Osteoblast (primary cell): ENCODE results near the gene SCD5. TPM values are rescaled to one million over a fixed set of nuclear protein-coding genes. Genes with fewer than 3 reads are reported as not detected.

Experiments used
- DNase-seq: peaks from one replicate; pipeline ENCODE4 v3.0.0; 2011; ENCODE audit warnings: low spot score, mixed read lengths; ENCODE audit not compliant: insufficient read length; ENCODE audit errors: missing footprints
- H2AFZ ChIP-seq: 2 replicates; pipeline ENCODE4 v1.6.0; 2011; ENCODE audit warnings: mild to moderate bottlenecking, low read length
- H3K27ac ChIP-seq: 2 replicates; pipeline ENCODE4 v1.5.1; 2011; ENCODE audit warnings: mild to moderate bottlenecking, low read depth, low read length, moderate library complexity
- H3K27me3 ChIP-seq: 2 replicates; pipeline ENCODE4 v1.6.0; 2012; ENCODE audit warnings: mild to moderate bottlenecking, control low read depth, inconsistent platforms, low read length, moderate library complexity; ENCODE audit not compliant: insufficient read depth
- H3K36me3 ChIP-seq: 2 replicates; pipeline ENCODE4 v1.5.1; 2011; ENCODE audit warnings: mild to moderate bottlenecking, low read length, control low read depth, moderate library complexity; ENCODE audit not compliant: insufficient read depth
- H3K4me1 ChIP-seq: 2 replicates; pipeline ENCODE4 v1.5.1; 2011; ENCODE audit warnings: mild to moderate bottlenecking, low read length, control low read depth, moderate library complexity; ENCODE audit not compliant: insufficient read depth
- H3K4me2 ChIP-seq: 2 replicates; pipeline ENCODE4 v1.6.0; 2011; ENCODE audit warnings: mild to moderate bottlenecking, low read length; ENCODE audit not compliant: insufficient read depth
- H3K4me3 ChIP-seq: fragments of 200-600 bp; sonication (generic); 3 replicates; pipeline ENCODE4 v1.5.1; 2012; ENCODE audit warnings: mild to moderate bottlenecking, low read length, inconsistent platforms; ENCODE audit not compliant: insufficient read depth
- H3K79me2 ChIP-seq: 2 replicates; pipeline ENCODE4 v1.6.0; 2012; ENCODE audit warnings: mild to moderate bottlenecking, low read length, control low read depth, inconsistent platforms; ENCODE audit not compliant: insufficient read depth
- H3K9me3 ChIP-seq: 2 replicates; pipeline ENCODE4 v1.5.1; 2011; ENCODE audit warnings: low read depth, low read length, control low read depth
- H4K20me1 ChIP-seq: 2 replicates; pipeline ENCODE4 v1.6.0; 2012; ENCODE audit warnings: mild to moderate bottlenecking, low read length, control low read depth; ENCODE audit not compliant: insufficient read depth
- CTCF ChIP-seq: IDR thresholded peaks from 2 replicates; pipeline ENCODE4 v1.5.1; 2011; ENCODE audit warnings: mild to moderate bottlenecking, low read depth, low read length, moderate library complexity; ENCODE audit errors: extremely low read depth
- total RNA-seq: library from RNA; depleted of rRNA; stranded (reverse); fragments of >200 nt; gene quantifications from 2 replicates; pipeline ENCODE4 v1.2.3, GENCODE V29; 2012

The SCD5 gene
- total RNA-seq, 1 donor, result 11.9 TPM

- Histone ChIP-seq H3K4me2 (no peak overlapping the region), H3K79me2 (no peaks in the 10 kb centered on the region), H3K27ac (no peak overlapping the region), H4K20me1 (no peaks in the 10 kb centered on the region), H3K27me3 (no peaks in the 10 kb centered on the region), H3K36me3 (no peaks in the 10 kb centered on the region), H2AFZ (no peak overlapping the region), H3K9me3 (no peaks in the 10 kb centered on the region), H3K4me3 (no peak overlapping the region), H3K4me1 (peaks cover 8% of the 10 kb centered on the region)
- no peak for TF ChIP-seq CTCF
- no peak for DNase-seq
These were observed 89.6 kb downstream of the SCD5 start for GRCh38 chr4:82708982-82709381.

- Histone ChIP-seq H3K4me2 (no peak overlapping the region), H3K79me2 (no peaks in the 10 kb centered on the region), H3K4me1 (peaks cover 8% of the 10 kb centered on the region), H3K9me3 (no peaks in the 10 kb centered on the region), H3K4me3 (no peak overlapping the region), H3K27me3 (no peaks in the 10 kb centered on the region), H4K20me1 (no peaks in the 10 kb centered on the region), H3K27ac (no peak overlapping the region), H3K36me3 (no peaks in the 10 kb centered on the region), H2AFZ (no peak overlapping the region)
- no peak for DNase-seq
- no peak for TF ChIP-seq CTCF
These were observed 92.1 kb downstream of the SCD5 start for GRCh38 chr4:82706349-82707000.

GRCh38 chr4:82705928-82706300 lies 92.7 kb downstream of the SCD5 start:
- Histone ChIP-seq H4K20me1 (no peaks in the 10 kb centered on the region), H3K36me3 (no peaks in the 10 kb centered on the region), H3K4me1 (peaks cover 8% of the 10 kb centered on the region), H3K4me2 (no peak overlapping the region), H2AFZ (no peak overlapping the region), H3K27ac (no peak overlapping the region), H3K9me3 (no peaks in the 10 kb centered on the region), H3K4me3 (no peak overlapping the region), H3K79me2 (no peaks in the 10 kb centered on the region), H3K27me3 (no peaks in the 10 kb centered on the region)
- no peak for TF ChIP-seq CTCF
- peak; percentile 71 for DNase-seq

GRCh38 chr4:82705169-82705927 lies 93.2 kb downstream of the SCD5 start:
- DNase-seq, result no peak
- H4K20me1 ChIP-seq, result no peaks in the 10 kb centered on the region
- no peak overlapping the region for H3K4me3 ChIP-seq

More at GRCh38 chr4:82705169-82705927, 93.2 kb downstream of the SCD5 start:
- peaks cover 8% of the 10 kb centered on the region for H3K4me1 ChIP-seq
- no peaks in the 10 kb centered on the region for H3K9me3 ChIP-seq
- no peak overlapping the region for H2AFZ ChIP-seq
- no peak overlapping the region for H3K27ac ChIP-seq
- TF ChIP-seq CTCF, result no peak
- no peaks in the 10 kb centered on the region for H3K36me3 ChIP-seq
- H3K27me3 ChIP-seq, result no peaks in the 10 kb centered on the region
- H3K79me2 ChIP-seq, result no peaks in the 10 kb centered on the region
- H3K4me2 ChIP-seq, result no peak overlapping the region
